Sigmoid colon (tissue), 7 donors: ENCODE measurements around the gene TTLL8. TPM values are rescaled to one million over a fixed set of nuclear protein-coding genes. Genes with fewer than 3 reads are reported as not detected.

Experiments used
- DNase-seq: peaks from one replicate; pipeline ENCODE4 v3.0.0-alpha.2; 2019
- H3K27ac ChIP-seq, 4 donors: fragments of 200-600 bp; sonication (generic); one replicate each; pipeline ENCODE4 v1.5.1; 2016 to 2019; ENCODE audit warnings: mild to moderate bottlenecking in 1 of 4
- H3K27me3 ChIP-seq, 3 donors: fragments of 200-600 bp; sonication (generic); one replicate each; pipeline ENCODE4 v1.5.1; 2019; ENCODE audit warnings: mild to moderate bottlenecking in 1 of 3
- H3K36me3 ChIP-seq, 4 donors: fragments of 200-600 bp; sonication (generic); one replicate each; pipeline ENCODE4 v1.5.1; 2016 to 2019
- H3K4me1 ChIP-seq, 4 donors: fragments of 200-600 bp; sonication (generic); one replicate each; pipeline ENCODE4 v1.5.1; 2017 to 2019
- H3K4me3 ChIP-seq, 4 donors: fragments of 200-600 bp; sonication (generic); one replicate each; pipeline ENCODE4 v1.5.1; 2017 to 2019; ENCODE audit warnings: mild to moderate bottlenecking in 2 of 4, moderate library complexity in 1 of 4
- H3K9me3 ChIP-seq, 4 donors: fragments of 200-600 bp in 3 of 4; sonication (generic) in 3 of 4; one replicate each; pipeline versions ENCODE4 v1.5.1 to v1.6.1; 2013 to 2019
- CTCF ChIP-seq, 4 experiments: fragments of 450-650 bp in 3 of 4; fragments of 200-600 bp in 1 of 4; IDR thresholded peaks; one replicate each; pipeline ENCODE4 v1.5.1; 2016 to 2019; ENCODE audit warnings: antibody characterized with exemption in 4 of 4, mild to moderate bottlenecking in 3 of 4, moderate library complexity in 2 of 4
- EP300 ChIP-seq, 4 donors: sonication (generic); formaldehyde crosslinking; IDR thresholded peaks; one replicate each; pipeline ENCODE4 v1.6.1; 2017; ENCODE audit warnings: antibody characterized with exemption in 4 of 4
- POLR2A ChIP-seq, 2 donors: fragments of 450-650 bp; IDR thresholded peaks; one replicate each; pipeline ENCODE4 v1.6.1; 2016; ENCODE audit warnings: antibody characterized with exemption in 2 of 2, mild to moderate bottlenecking in 2 of 2, moderate library complexity in 2 of 2
- POLR2AphosphoS5 ChIP-seq, 4 donors: sonication (generic); formaldehyde crosslinking; IDR thresholded peaks; one replicate each; pipeline ENCODE4 v1.6.1; 2017; ENCODE audit warnings: antibody characterized with exemption in 4 of 4
- WGBS, 2 donors: extraction: QIAGEN DNeasy Blood & Tissue Kit; methylation state at CpG; one replicate each; pipeline ENCODE4 v1.1.7; 2013; 5-methylcytosine and 5-hydroxymethylcytosine counted together
- intact Hi-C: fragments of 100-400 bp; cut with DNase I; formaldehyde crosslinking; loops from one replicate; pipeline ENCODE4 v1.15.1; 2023
- polyA plus RNA-seq, 3 donors: library from polyadenylated mRNA; stranded (reverse); fragments of 200-250 nt; gene quantifications; one replicate each; pipeline ENCODE4 v1.2.3, GENCODE V29; 2013
- total RNA-seq, 4 donors: library from RNA; depleted of rRNA; stranded (reverse); fragments of >200 nt; gene quantifications; one replicate each; pipeline ENCODE4 v1.1.0, GENCODE V29; 2016
- donor health status: healthy with polysubstance abuse.
- donor health status: Bipolar disorder and iron deficiency.
- donor health status: healthy.

TTLL8 gene
- total and polyA plus RNA-seq, 7 donors, result not detected

DNA sequence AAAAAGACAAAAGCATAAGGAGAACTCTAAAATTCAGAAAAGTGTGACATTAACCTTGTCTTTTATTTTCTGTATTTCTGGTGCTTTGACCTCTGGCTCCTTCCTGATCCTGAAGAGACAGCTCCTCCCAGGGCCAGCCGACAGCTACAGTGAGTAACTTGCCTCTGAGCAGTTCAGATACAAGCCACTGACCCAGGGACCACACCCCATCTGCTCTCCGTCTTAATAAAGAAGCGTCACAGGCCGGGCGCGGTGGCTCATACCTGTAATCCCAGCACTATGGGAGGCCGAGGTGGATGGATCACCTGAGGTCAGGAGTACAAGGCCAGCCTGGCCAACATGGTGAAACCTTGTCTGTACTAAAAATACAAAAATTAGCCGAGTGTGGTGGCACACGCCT is 20.7 kb upstream of the TTLL8 start:
- WGBS, 2 donors, result 36 to 78% methylated on average over 9 of the region's 9 CpGs
- no peak overlapping the region for H3K4me3 ChIP-seq
- DNase-seq, result no peak
- TF ChIP-seq EP300 (IDR thresholded peaks at IDR 0.05) (no peak), POLR2AphosphoS5 (IDR thresholded peaks at IDR 0.05) (no peak), POLR2A (IDR thresholded peaks at IDR 0.05) (no peak), CTCF (IDR thresholded peaks at IDR 0.05) (no peak)
- H3K36me3 ChIP-seq, result no peaks in the 10 kb centered on the region
- H3K27ac ChIP-seq, result no peak overlapping the region
- no peaks in the 10 kb centered on the region for H3K9me3 ChIP-seq
- intact Hi-C loops, result no loop called here
- H3K4me1 ChIP-seq, result no peaks in the 10 kb centered on the region
- peaks cover 3 to 14% (median 10%) of the 10 kb centered on the region in 3 donors for H3K27me3 ChIP-seq

GRCh38 chr22:50078246-50078645 is 20.1 kb upstream of the TTLL8 start:
- H3K27ac ChIP-seq, result no peak overlapping the region
- 92 to 96% methylated on average over 13 of the region's 13 CpGs for WGBS, 2 donors

DNA sequence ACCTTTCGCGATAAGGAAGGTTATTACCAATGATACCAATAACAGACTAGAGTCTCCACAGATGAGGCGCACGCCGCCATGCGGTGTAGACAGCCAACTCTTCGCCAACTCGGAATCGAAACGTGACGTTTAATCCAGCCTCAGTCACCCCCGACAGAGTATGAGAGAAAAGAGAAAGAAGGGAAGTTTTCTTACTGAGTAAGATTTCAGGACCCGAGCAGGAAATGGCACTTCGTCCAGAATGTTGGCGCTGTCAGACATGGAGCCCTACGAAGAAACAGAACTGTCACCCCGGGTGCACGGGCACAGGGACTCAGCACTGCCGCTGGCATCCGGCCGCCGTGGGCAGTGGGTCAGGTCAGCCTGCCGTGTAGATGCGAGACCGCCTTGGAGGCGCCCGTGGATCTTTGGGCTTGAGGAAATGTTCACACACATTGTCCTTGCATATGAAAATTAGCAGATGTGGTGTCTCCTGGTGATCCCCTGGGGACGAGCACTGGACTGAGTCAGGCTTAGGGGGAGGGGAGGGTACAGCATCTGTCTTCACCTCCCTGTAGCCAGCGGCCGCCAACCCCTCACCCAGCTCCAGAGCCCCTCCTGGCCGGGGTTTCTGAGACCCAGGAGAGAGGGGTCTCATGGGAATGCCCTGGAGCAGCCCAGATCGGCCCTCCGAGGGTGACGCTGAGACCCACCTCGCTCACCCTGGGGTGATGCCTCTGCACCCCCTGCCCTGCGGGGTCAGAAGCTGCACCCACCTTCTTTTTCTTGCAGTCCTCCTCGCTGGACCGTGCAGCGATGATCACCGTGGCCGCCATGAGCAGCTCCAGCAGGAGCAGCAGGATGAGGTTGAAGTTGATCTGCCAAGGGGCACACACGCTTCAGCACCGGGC is 18.8 kb upstream of the TTLL8 start:
- DNase-seq, result no peak
- no peaks in the 10 kb centered on the region for H3K36me3 ChIP-seq
- H3K4me3 ChIP-seq, result no peak overlapping the region
- 89 to 90% methylated on average over 43 of the region's 43 CpGs for WGBS, 2 donors
- no peaks in the 10 kb centered on the region for H3K4me1 ChIP-seq
- no peak for TF ChIP-seq CTCF (IDR thresholded peaks at IDR 0.05)
- TF ChIP-seq POLR2A (IDR thresholded peaks at IDR 0.05), result no peak
- TF ChIP-seq POLR2AphosphoS5 (IDR thresholded peaks at IDR 0.05), result no peak
- no peak for TF ChIP-seq EP300 (IDR thresholded peaks at IDR 0.05)
- intact Hi-C loops, result no loop called here
- no peaks in the 10 kb centered on the region for H3K9me3 ChIP-seq
- H3K27me3 ChIP-seq, result peaks cover 0 to 5% (median 3%) of the 10 kb centered on the region in 3 donors
- H3K27ac ChIP-seq, result no peak overlapping the region

More at GRCh38 chr22:50078246-50078645, 20.1 kb upstream of the TTLL8 start:
- Histone ChIP-seq H3K4me1 (no peaks in the 10 kb centered on the region), H3K36me3 (no peaks in the 10 kb centered on the region), H3K27me3 (peaks cover 0 to 10% (median 9%) of the 10 kb centered on the region in 3 donors), H3K9me3 (no peaks in the 10 kb centered on the region), H3K4me3 (no peak overlapping the region)
- no peak for DNase-seq
- no peak for TF ChIP-seq POLR2A (IDR thresholded peaks at IDR 0.05)
- intact Hi-C loops, result no loop called here

DNA sequence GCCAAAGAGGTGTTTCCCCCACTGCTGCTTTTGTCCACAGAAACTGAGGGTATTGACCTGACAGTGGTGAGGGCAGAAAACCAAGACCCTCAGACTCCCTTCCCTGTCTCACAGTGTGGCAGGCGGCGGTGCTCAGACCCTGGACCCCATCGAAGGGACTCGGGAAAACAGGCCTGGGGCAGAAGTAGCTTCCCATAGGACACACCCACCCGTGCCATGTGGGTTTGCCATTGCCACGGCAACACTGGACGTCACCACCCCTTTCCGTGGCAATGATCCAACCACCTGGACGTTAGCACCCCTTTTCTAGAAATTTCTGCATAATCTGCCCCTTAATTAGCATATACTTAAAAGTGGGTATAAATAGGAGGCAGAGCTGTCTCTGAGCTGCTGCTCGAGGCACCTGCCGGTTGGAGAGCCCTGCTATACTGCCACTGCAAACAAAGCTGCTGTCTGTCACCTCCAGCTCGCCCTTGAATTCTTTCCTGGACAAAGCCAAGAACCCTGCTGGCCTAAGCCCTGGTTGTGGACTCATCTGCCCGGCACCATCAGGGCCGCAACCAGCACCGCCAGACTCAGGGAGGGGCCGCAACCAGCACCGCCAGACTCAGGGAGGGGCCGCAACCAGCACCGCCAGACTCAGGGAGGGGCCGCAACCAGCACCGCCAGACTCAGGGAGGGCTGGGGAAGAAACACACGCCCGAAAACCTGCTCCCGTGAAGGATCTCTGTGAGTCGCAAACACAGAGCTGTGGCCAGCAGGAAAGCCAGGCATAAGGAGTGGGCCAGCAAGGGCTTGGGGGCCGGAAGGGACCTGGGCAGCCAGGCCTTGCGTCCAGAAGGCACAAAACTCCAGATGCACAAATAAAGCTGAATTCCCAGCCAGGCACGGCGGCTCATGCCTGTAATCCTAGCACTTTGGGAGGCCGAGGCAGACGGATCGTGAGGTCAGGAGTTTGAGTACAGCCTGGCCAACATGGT is 16.7 kb upstream of the TTLL8 start:
- no peaks in the 10 kb centered on the region for H3K4me1 ChIP-seq
- no peak overlapping the region for H3K4me3 ChIP-seq
- TF ChIP-seq CTCF (IDR thresholded peaks at IDR 0.05) (no peak), POLR2A (IDR thresholded peaks at IDR 0.05) (no peak)
- H3K27ac ChIP-seq, result no peak overlapping the region
- H3K27me3 ChIP-seq, result peaks cover 0 to 3% (median 0%) of the 10 kb centered on the region in 3 donors
- no peaks in the 10 kb centered on the region for H3K9me3 ChIP-seq
- H3K36me3 ChIP-seq, result no peaks in the 10 kb centered on the region
- no peak for DNase-seq
- intact Hi-C loops, result no loop called here
- WGBS, 2 donors, result 27 to 74% methylated on average over 32 of the region's 32 CpGs

DNA sequence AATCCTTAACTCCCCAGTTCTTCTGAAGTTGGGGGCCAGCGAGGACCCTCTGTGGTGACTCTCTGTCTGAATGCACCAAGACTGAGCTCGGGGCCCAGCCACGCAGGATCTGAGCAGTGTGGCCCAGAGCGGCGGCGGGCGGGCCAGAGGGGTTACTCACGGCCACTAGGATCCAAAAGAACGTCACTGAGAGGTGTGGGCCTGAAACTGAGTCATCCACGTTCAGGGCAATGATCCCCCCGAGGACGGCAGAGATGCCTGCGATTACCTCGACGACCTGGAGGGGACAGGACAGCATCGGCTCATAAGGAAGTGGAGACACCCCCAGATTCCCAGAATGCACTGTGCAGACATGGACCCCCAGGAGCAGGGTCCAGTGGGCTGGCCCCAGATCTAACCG is 16.0 kb upstream of the TTLL8 start:
- WGBS, 2 donors, result 63 to 85% methylated on average over 17 of the region's 17 CpGs
- no peak for TF ChIP-seq CTCF (IDR thresholded peaks at IDR 0.05)
- Histone ChIP-seq H3K4me1 (no peaks in the 10 kb centered on the region), H3K27ac (no peak overlapping the region), H3K4me3 (no peak overlapping the region), H3K27me3 (peaks cover 0 to 3% (median 0%) of the 10 kb centered on the region in 3 donors), H3K9me3 (no peaks in the 10 kb centered on the region), H3K36me3 (no peaks in the 10 kb centered on the region)
- no peak for DNase-seq
- intact Hi-C loops, result no loop called here
